CD8-positive, alpha-beta memory T cell (primary cell): ENCODE data around the gene CDY2A. TPM values are rescaled to one million over a fixed set of nuclear protein-coding genes. Genes with fewer than 3 reads are reported as not detected.
"Not testable (repeated sequence)": the region's sequence is repeated elsewhere in the genome, so short reads cannot be mapped to it uniquely, and the experiment has no call there.

ENCODE experiments used
- CTCF ChIA-PET: fragments of 350-600 bp; sonication (Branson Sonifier 250); formaldehyde crosslinking; loops from one replicate; lab custom pipeline; 2021; ENCODE audit warnings: antibody characterized with exemption; lab: Charles Lee
- POLR2A ChIA-PET: fragments of 350-600 bp; sonication (Branson Sonifier 250); formaldehyde crosslinking; loops from one replicate; lab custom pipeline; 2021; ENCODE audit warnings: antibody characterized with exemption; lab: Charles Lee
- DNase-seq, 5 donors: peaks; one replicate each; pipeline versions ENCODE4 v3.0.0 to v3.0.0-alpha.2; 2020 to 2022; ENCODE audit warnings: mixed read lengths in 1 of 5
- H3K27ac ChIP-seq: one replicate; pipeline ENCODE4 v1.7.0; 2013; ENCODE audit warnings: low read depth, mild to moderate bottlenecking, low read length, moderate library complexity
- H3K27me3 ChIP-seq: 2 replicates; pipeline ENCODE4 v1.7.0; 2013; ENCODE audit warnings: low read length, mild to moderate bottlenecking; ENCODE audit not compliant: insufficient read depth, poor library complexity, severe bottlenecking
- H3K36me3 ChIP-seq: 2 replicates; pipeline ENCODE4 v1.7.0; 2013; ENCODE audit warnings: mild to moderate bottlenecking, low read length, moderate library complexity; ENCODE audit not compliant: insufficient read depth
- H3K4me1 ChIP-seq: 2 replicates; pipeline ENCODE4 v1.7.0; 2013; ENCODE audit warnings: mild to moderate bottlenecking, low read length, moderate library complexity; ENCODE audit not compliant: insufficient read depth
- H3K4me3 ChIP-seq: 2 replicates; pipeline ENCODE4 v1.7.0; 2013; ENCODE audit warnings: mild to moderate bottlenecking, low read length
- H3K9me3 ChIP-seq: 2 replicates; pipeline ENCODE4 v1.7.0; 2013; ENCODE audit warnings: mild to moderate bottlenecking, low read length
- H3K27ac Mint-ChIP-seq, 8 donors: one replicate each; pipeline ENCODE4 v1.8.0; 2020 to 2021; ENCODE audit warnings: mixed read lengths in 8 of 8, mild to moderate bottlenecking in 6 of 8, inconsistent platforms in 3 of 8, moderate library complexity in 3 of 8
- H3K27me3 Mint-ChIP-seq, 2 donors: one replicate each; pipeline ENCODE4 v1.8.0; 2020 to 2021; ENCODE audit warnings: mixed read lengths in 2 of 2, mild to moderate bottlenecking in 1 of 2, moderate library complexity in 1 of 2
- H3K36me3 Mint-ChIP-seq, 3 donors: one replicate each; pipeline ENCODE4 v1.8.0; 2020 to 2021; ENCODE audit warnings: mixed read lengths in 3 of 3, inconsistent platforms in 1 of 3, mild to moderate bottlenecking in 1 of 3
- H3K4me1 Mint-ChIP-seq, 3 donors: one replicate each; pipeline ENCODE4 v1.8.0; 2020 to 2021; ENCODE audit warnings: mixed read lengths in 3 of 3, inconsistent platforms in 1 of 3, mild to moderate bottlenecking in 1 of 3
- H3K4me3 Mint-ChIP-seq, 7 donors: one replicate each; pipeline ENCODE4 v1.8.0; 2020 to 2021; ENCODE audit warnings: mixed read lengths in 7 of 7, mild to moderate bottlenecking in 6 of 7, moderate library complexity in 4 of 7, inconsistent platforms in 2 of 7
- H3K9me3 Mint-ChIP-seq, 5 donors: one replicate each; pipeline ENCODE4 v1.8.0; 2020 to 2022; ENCODE audit warnings: mixed read lengths in 5 of 5, mild to moderate bottlenecking in 3 of 5, moderate library complexity in 2 of 5, inconsistent platforms in 1 of 5
- polyA plus RNA-seq: library from polyadenylated mRNA; unstranded; fragments of 300-500 nt; fragmentation: Illumina TruSeq; gene quantifications from one replicate; pipeline ENCODE4 v1.2.3, GENCODE V29; 2021
- total RNA-seq, 2 experiments: library from RNA; stranded (reverse); gene quantifications; one replicate each; pipeline ENCODE4 v1.2.3, GENCODE V29; 2021

CDY2A gene
- total and polyA plus RNA-seq, 3 experiments from 2014 or later: not detected

DNA sequence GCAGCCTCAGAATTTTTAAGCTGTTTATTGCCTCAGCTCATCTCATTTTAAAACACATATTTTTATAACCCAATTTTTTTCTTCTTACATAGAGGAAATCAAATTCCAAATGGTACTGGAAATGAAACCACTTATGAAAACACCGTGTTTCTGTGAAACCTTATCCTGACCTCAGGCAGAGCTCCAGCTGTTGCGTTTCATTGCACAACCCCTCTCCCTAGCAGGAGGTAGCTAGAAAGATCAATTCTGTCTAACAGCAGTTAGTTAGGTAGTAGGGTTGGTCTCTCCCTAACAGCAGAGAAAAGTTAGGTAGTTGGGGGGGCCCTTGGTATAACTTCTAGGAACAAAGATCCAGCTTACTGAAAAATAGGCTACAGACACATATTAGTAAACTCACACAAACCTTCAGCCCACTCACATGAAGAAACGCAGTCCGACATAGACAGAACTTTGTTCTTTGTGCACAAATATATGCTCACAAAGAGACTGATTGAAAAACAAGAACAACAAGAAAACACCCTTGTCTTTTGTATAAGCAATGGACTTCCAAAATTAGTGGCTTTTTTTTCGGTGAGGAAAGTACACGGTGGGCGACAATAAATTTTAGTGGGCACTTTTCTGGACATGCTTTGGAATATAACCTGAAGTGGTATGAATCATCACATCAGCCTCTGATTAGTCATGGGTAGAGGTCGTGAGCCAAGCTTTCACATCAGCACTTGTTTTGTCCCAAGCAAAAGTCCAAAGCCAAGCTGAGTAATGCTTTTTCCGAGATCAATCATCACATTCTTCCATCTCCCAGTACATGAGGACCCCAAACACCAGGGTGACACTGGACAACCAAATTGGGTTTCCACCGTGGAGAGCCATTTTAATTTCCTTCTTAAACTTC, 22.8 kb downstream of the CDY2A start:
- H3K9me3 Mint-ChIP-seq, POLR2A ChIA-PET, H3K4me1 ChIP-seq, H3K9me3 ChIP-seq, H3K27ac ChIP-seq, H3K4me3 Mint-ChIP-seq, H3K27me3 Mint-ChIP-seq, CTCF ChIA-PET, H3K36me3 Mint-ChIP-seq, H3K36me3 ChIP-seq, DNase-seq, H3K27me3 ChIP-seq, H3K27ac Mint-ChIP-seq, H3K4me3 ChIP-seq, H3K4me1 Mint-ChIP-seq: not testable (repeated sequence)

DNA sequence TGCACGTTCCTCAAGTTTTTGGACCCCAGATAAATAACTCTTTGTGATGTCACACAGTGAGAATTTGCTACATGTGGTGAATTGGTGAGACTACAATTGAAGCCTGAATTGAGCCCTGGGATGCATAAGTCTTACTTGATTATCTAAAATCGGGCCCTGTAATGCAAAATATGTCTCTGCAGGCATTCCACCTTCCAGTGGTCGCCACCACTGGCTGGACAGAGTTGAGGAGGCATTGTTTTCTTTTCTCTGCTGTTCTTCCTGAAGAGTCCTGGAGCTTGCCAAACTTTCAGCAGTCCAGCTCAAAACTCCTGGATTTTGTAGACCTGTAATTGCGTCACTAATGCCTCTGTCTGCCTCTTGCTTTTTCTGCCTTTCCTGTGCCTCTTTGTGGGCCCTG, 23.5 kb downstream of the CDY2A start:
- H3K4me1 ChIP-seq, H3K27ac Mint-ChIP-seq, H3K4me3 ChIP-seq, H3K36me3 ChIP-seq, H3K4me3 Mint-ChIP-seq, DNase-seq, H3K36me3 Mint-ChIP-seq, POLR2A ChIA-PET, H3K4me1 Mint-ChIP-seq, H3K9me3 Mint-ChIP-seq, H3K27me3 Mint-ChIP-seq, H3K9me3 ChIP-seq, CTCF ChIA-PET, H3K27ac ChIP-seq, H3K27me3 ChIP-seq: not testable (repeated sequence)

DNA sequence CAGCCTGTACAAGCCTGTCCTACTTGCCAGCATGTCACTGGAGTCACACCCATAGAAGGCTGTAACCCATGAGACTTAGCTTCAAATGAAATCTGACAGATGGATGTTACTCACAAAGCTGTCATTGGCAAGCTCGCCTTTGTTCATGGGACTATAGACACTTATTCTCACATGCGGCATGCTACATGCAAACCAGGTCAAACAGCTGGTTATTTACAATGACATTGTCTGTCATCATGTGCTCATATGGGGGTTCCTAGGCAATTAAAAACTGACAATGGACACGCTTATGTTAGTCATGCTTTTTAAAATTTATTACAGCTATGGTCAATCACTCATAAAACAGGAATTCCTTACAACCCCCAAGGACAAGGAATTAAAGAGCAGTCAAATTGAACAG, 30.9 kb downstream of the CDY2A start:
- H3K4me1 Mint-ChIP-seq, H3K36me3 ChIP-seq, H3K36me3 Mint-ChIP-seq, DNase-seq, H3K27ac ChIP-seq, H3K9me3 ChIP-seq, H3K27me3 ChIP-seq, POLR2A ChIA-PET, H3K4me3 ChIP-seq, H3K27ac Mint-ChIP-seq, H3K9me3 Mint-ChIP-seq, CTCF ChIA-PET, H3K27me3 Mint-ChIP-seq, H3K4me3 Mint-ChIP-seq, H3K4me1 ChIP-seq: not testable (repeated sequence)

DNA sequence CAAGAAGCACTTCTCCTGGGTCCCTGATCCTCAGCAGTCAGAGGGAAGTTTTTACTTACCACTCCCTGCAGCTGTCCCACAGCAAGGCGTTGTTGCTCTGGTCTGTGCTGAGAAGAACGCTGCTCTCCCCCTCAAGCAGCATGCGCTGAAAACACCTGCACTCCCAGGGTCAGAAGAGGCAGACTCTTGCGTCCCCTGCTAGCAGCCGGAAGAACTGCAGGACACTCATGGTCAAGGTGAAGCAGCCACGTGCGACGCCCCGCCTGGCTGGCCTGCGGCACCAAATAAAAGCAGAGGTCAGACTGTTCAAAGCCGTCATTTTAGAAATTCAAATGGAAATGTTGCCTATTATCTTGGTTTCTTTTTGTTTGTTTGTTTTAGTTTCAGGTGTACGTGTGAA, 47.9 kb downstream of the CDY2A start:
- H3K4me3 ChIP-seq, H3K4me1 ChIP-seq, POLR2A ChIA-PET, H3K27ac Mint-ChIP-seq, H3K27me3 Mint-ChIP-seq, H3K9me3 Mint-ChIP-seq, H3K36me3 ChIP-seq, H3K36me3 Mint-ChIP-seq, H3K27ac ChIP-seq, H3K4me1 Mint-ChIP-seq, CTCF ChIA-PET, H3K4me3 Mint-ChIP-seq, DNase-seq, H3K9me3 ChIP-seq, H3K27me3 ChIP-seq: not testable (repeated sequence)

Other genes starting within 250 kb of the CDY2A start
- not detected for gene CDY2B, start 145.6 kb upstream of the CDY2A start, total RNA-seq
- gene CDY2B, start 145.6 kb upstream of the CDY2A start, polyA plus RNA-seq: not detected